ENCODE results near the gene HAPLN1. TPM values are rescaled to one million over a fixed set of nuclear protein-coding genes. Genes with fewer than 3 reads are reported as not detected.

The HAPLN1 gene
- total RNA-seq, 2 donors from 2014 or later, result 0.12 to 0.19 TPM

- TF ChIP-seq CTCF (IDR thresholded peaks at IDR 0.05), result no peak
- Histone ChIP-seq H3K4me1 (no peaks in the 10 kb centered on the region), H3K27me3 (no peaks in the 10 kb centered on the region), H3K36me3 (no peaks in the 10 kb centered on the region), H3K4me3 (no peak overlapping the region), H3K27ac (no peak overlapping the region), H3K9me3 (no peaks in the 10 kb centered on the region)
- no peak for DNase-seq (ENCODE audit: low spot score)
Measured at GRCh38 chr5:83686251-83686650, 34.4 kb downstream of the HAPLN1 start.

GRCh38 chr5:83683836-83684235 lies 36.8 kb downstream of the HAPLN1 start:
- Histone ChIP-seq H3K4me3 (no peak overlapping the region), H3K36me3 (no peaks in the 10 kb centered on the region), H3K27ac (no peak overlapping the region), H3K27me3 (no peaks in the 10 kb centered on the region), H3K4me1 (no peaks in the 10 kb centered on the region), H3K9me3 (no peaks in the 10 kb centered on the region)
- no peak for TF ChIP-seq CTCF (IDR thresholded peaks at IDR 0.05)
- DNase-seq (ENCODE audit: low spot score), result no peak

- no peaks in the 10 kb centered on the region for H3K9me3 ChIP-seq
- H3K27ac ChIP-seq, result no peak overlapping the region
- H3K27me3 ChIP-seq, result no peaks in the 10 kb centered on the region
- H3K4me3 ChIP-seq, result no peak overlapping the region
- no peaks in the 10 kb centered on the region for H3K36me3 ChIP-seq
- no peaks in the 10 kb centered on the region for H3K4me1 ChIP-seq
- no peak for DNase-seq (ENCODE audit: low spot score)
- no peak for TF ChIP-seq CTCF (IDR thresholded peaks at IDR 0.05)
Measured at GRCh38 chr5:83672646-83673045, 48.0 kb downstream of the HAPLN1 start.

- Histone ChIP-seq H3K36me3 (no peaks in the 10 kb centered on the region), H3K9me3 (no peaks in the 10 kb centered on the region), H3K27me3 (no peaks in the 10 kb centered on the region), H3K4me1 (no peaks in the 10 kb centered on the region), H3K27ac (no peak overlapping the region), H3K4me3 (no peak overlapping the region)
- no peak for DNase-seq (ENCODE audit: low spot score)
- TF ChIP-seq CTCF (IDR thresholded peaks at IDR 0.05), result no peak
Measured at GRCh38 chr5:83672158-83672557, 48.5 kb downstream of the HAPLN1 start.

- Histone ChIP-seq H3K27ac (no peak overlapping the region), H3K4me3 (no peak overlapping the region), H3K9me3 (no peaks in the 10 kb centered on the region), H3K36me3 (no peaks in the 10 kb centered on the region), H3K27me3 (no peaks in the 10 kb centered on the region), H3K4me1 (no peaks in the 10 kb centered on the region)
- DNase-seq (ENCODE audit: low spot score), result no peak
- TF ChIP-seq CTCF (IDR thresholded peaks at IDR 0.05), result no peak
Measured at GRCh38 chr5:83665631-83666030, 55.0 kb downstream of the HAPLN1 start.

- no peaks in the 10 kb centered on the region for H3K9me3 ChIP-seq
- H3K4me3 ChIP-seq, result no peak overlapping the region
- DNase-seq (ENCODE audit: low spot score), result no peak
- H3K27me3 ChIP-seq, result no peaks in the 10 kb centered on the region
- H3K36me3 ChIP-seq, result no peaks in the 10 kb centered on the region
- no peak for TF ChIP-seq CTCF (IDR thresholded peaks at IDR 0.05)
- H3K27ac ChIP-seq, result no peak overlapping the region
- H3K4me1 ChIP-seq, result no peaks in the 10 kb centered on the region
Measured at GRCh38 chr5:83662558-83662957, 58.1 kb downstream of the HAPLN1 start.
